Neural progenitor cell (in vitro differentiated cells): ENCODE measurements around the gene ERC1.
"Not testable (repeated sequence)": the region's sequence is repeated elsewhere in the genome, so short reads cannot be mapped to it uniquely, and the experiment has no call there.

Experiments
- CTCF ChIP-seq: fragments of 200-600 bp; sonication (generic); IDR thresholded peaks from 2 replicates; pipeline ENCODE4 v1.5.1; 2017; ENCODE audit warnings: antibody characterized with exemption, mild to moderate bottlenecking
- EZH2 ChIP-seq: fragments of 200-600 bp; sonication (generic); IDR thresholded peaks from 2 replicates; pipeline ENCODE4 v1.6.1; 2017; ENCODE audit warnings: antibody characterized with exemption, mild to moderate bottlenecking, moderate library complexity
- EZH2phosphoT487 ChIP-seq: fragments of 200-600 bp; sonication (generic); IDR thresholded peaks from 2 replicates; pipeline ENCODE4 v1.6.1; 2017; ENCODE audit warnings: antibody characterized with exemption

GRCh38 chr12:999736-1000135, 8.7 kb downstream of the ERC1 start:
- not testable (repeated sequence) for TF ChIP-seq CTCF, EZH2phosphoT487, EZH2
